Measurements from ENCODE around the gene B9D2.

Gene B9D2

GRCh38 chr19:41308450-41309179 lies 55.3 kb downstream of the B9D2 start:
- peak overlapping the region; percentile 90; the same call in 1 of the 2 replicates for H3K4me3 ChIP-seq (ENCODE audit: low read depth, low read length)
- H3K9ac ChIP-seq (ENCODE audit: low read length) = no peak overlapping the region
- H3K36me3 ChIP-seq (ENCODE audit: control insufficient read depth, insufficient read depth, low read length) = peaks cover 58% of the 10 kb centered on the region
- H3K4me1 ChIP-seq (ENCODE audit: control insufficient read depth, insufficient read depth, low read length) = peaks cover 16% of the 10 kb centered on the region
- H3K27ac ChIP-seq (ENCODE audit: low read depth, low read length) = no peak overlapping the region
- H3K9me3 ChIP-seq (ENCODE audit: control insufficient read depth, insufficient read depth, low read depth, low read length) = no peaks in the 10 kb centered on the region
- H3K27me3 ChIP-seq (ENCODE audit: control insufficient read depth, insufficient read depth, low read length) = no peaks in the 10 kb centered on the region

- no peaks in the 10 kb centered on the region for H3K9me3 ChIP-seq (ENCODE audit: control insufficient read depth, insufficient read depth, low read depth, low read length)
- no peaks in the 10 kb centered on the region for H3K27me3 ChIP-seq (ENCODE audit: control insufficient read depth, insufficient read depth, low read length)
- no peak overlapping the region for H3K9ac ChIP-seq (ENCODE audit: low read length)
- H3K27ac ChIP-seq (ENCODE audit: low read depth, low read length) = no peak overlapping the region
- no peak overlapping the region for H3K4me3 ChIP-seq (ENCODE audit: low read depth, low read length)
- H3K4me1 ChIP-seq (ENCODE audit: control insufficient read depth, insufficient read depth, low read length) = peaks cover 16% of the 10 kb centered on the region
- peaks cover 58% of the 10 kb centered on the region for H3K36me3 ChIP-seq (ENCODE audit: control insufficient read depth, insufficient read depth, low read length)
Measured at GRCh38 chr19:41307954-41308449, 55.9 kb downstream of the B9D2 start.

- no peaks in the 10 kb centered on the region for H3K27me3 ChIP-seq (ENCODE audit: control insufficient read depth, insufficient read depth, low read length)
- peaks cover 58% of the 10 kb centered on the region for H3K36me3 ChIP-seq (ENCODE audit: control insufficient read depth, insufficient read depth, low read length)
- H3K9me3 ChIP-seq (ENCODE audit: control insufficient read depth, insufficient read depth, low read depth, low read length) = no peaks in the 10 kb centered on the region
- H3K27ac ChIP-seq (ENCODE audit: low read depth, low read length) = no peak overlapping the region
- no peak overlapping the region for H3K9ac ChIP-seq (ENCODE audit: low read length)
- peaks cover 16% of the 10 kb centered on the region for H3K4me1 ChIP-seq (ENCODE audit: control insufficient read depth, insufficient read depth, low read length)
- H3K4me3 ChIP-seq (ENCODE audit: low read depth, low read length) = no peak overlapping the region
Measured at GRCh38 chr19:41307090-41307875, 56.7 kb downstream of the B9D2 start.

- Histone ChIP-seq H3K9me3 (ENCODE audit: control insufficient read depth, insufficient read depth, low read depth, low read length) (no peaks in the 10 kb centered on the region), H3K4me3 (ENCODE audit: low read depth, low read length) (no peak overlapping the region), H3K9ac (ENCODE audit: low read length) (no peak overlapping the region), H3K27ac (ENCODE audit: low read depth, low read length) (no peak overlapping the region), H3K27me3 (ENCODE audit: control insufficient read depth, insufficient read depth, low read length) (no peaks in the 10 kb centered on the region), H3K36me3 (ENCODE audit: control insufficient read depth, insufficient read depth, low read length) (peaks cover 68% of the 10 kb centered on the region), H3K4me1 (ENCODE audit: control insufficient read depth, insufficient read depth, low read length) (peaks cover 12% of the 10 kb centered on the region)
Measured at GRCh38 chr19:41305927-41306793, 57.8 kb downstream of the B9D2 start.

- Histone ChIP-seq H3K27ac (ENCODE audit: low read depth, low read length) (no peak overlapping the region), H3K9me3 (ENCODE audit: control insufficient read depth, insufficient read depth, low read depth, low read length) (no peaks in the 10 kb centered on the region), H3K4me1 (ENCODE audit: control insufficient read depth, insufficient read depth, low read length) (peaks cover 12% of the 10 kb centered on the region), H3K27me3 (ENCODE audit: control insufficient read depth, insufficient read depth, low read length) (no peaks in the 10 kb centered on the region), H3K36me3 (ENCODE audit: control insufficient read depth, insufficient read depth, low read length) (peaks cover 81% of the 10 kb centered on the region), H3K4me3 (ENCODE audit: low read depth, low read length) (no peak overlapping the region), H3K9ac (ENCODE audit: low read length) (no peak overlapping the region)
Measured at GRCh38 chr19:41304706-41305483, 59.1 kb downstream of the B9D2 start.
